OCI-LY7 (cell line): ENCODE data around the gene NUP205.

ENCODE experiments used
- EZH2phosphoT487 ChIP-seq: fragments of 200-600 bp; sonication (generic); IDR thresholded peaks from 2 replicates; pipeline ENCODE4 v1.6.1; 2018; ENCODE audit warnings: low read depth, borderline replicate concordance, mild to moderate bottlenecking, mixed run types, antibody characterized with exemption, low read length, moderate library complexity, mixed read lengths
- TF ChIP-seq, protein P1 (sequence below): fragments of 200-600 bp; sonication (generic); conservative IDR thresholded peaks from 2 replicates; pipeline ENCODE4 v1.5.1; 2014; ENCODE audit warnings: mild to moderate bottlenecking, antibody characterized with exemption, low read length, moderate library complexity, mixed read lengths

DNA sequence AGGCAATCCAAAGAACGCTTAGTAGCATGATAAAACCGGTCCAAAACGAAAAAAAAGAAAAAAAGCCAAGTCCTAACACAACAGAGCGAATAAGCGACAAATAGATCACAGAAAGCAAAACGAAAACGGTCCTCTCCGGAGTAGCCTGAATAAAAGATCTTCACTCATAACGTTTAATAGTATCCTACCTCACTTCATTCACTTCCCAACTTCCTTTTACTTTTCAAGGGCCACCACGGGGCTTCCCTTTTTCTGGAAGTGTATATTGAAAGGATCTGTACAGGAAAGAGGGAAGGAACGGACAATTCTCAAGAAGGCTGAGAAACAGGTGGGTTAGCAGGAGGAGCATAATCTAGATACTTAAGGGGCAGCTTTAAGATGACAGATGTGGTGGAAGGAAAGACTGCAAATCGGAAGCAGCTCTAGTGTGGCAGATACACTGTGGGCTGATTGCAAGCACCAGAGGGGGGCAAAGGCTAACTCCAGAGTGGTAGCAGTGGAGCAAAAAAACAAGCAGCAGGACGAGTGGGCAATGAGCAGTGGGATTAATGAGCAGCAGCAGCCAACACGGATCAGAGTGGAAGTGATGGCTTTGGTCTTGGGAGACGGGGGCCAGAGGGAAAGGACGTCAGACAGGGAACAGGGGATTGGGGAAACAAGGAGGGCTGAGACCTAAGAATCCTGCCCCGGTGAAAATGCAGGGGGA, 48.7 kb upstream of the NUP205 start:
- TF ChIP-seq, protein P1, sequence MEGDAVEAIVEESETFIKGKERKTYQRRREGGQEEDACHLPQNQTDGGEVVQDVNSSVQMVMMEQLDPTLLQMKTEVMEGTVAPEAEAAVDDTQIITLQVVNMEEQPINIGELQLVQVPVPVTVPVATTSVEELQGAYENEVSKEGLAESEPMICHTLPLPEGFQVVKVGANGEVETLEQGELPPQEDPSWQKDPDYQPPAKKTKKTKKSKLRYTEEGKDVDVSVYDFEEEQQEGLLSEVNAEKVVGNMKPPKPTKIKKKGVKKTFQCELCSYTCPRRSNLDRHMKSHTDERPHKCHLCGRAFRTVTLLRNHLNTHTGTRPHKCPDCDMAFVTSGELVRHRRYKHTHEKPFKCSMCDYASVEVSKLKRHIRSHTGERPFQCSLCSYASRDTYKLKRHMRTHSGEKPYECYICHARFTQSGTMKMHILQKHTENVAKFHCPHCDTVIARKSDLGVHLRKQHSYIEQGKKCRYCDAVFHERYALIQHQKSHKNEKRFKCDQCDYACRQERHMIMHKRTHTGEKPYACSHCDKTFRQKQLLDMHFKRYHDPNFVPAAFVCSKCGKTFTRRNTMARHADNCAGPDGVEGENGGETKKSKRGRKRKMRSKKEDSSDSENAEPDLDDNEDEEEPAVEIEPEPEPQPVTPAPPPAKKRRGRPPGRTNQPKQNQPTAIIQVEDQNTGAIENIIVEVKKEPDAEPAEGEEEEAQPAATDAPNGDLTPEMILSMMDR: no peak
- TF ChIP-seq EZH2phosphoT487: no peak
